Sigmoid colon (tissue), 4 donors: ENCODE data around the gene FN1.

Experiments used
- CTCF ChIP-seq, 4 experiments: fragments of 450-650 bp in 3 of 4; fragments of 200-600 bp in 1 of 4; IDR thresholded peaks; one replicate each; pipeline ENCODE4 v1.5.1; 2016 to 2019; ENCODE audit warnings: antibody characterized with exemption in 4 of 4, mild to moderate bottlenecking in 3 of 4, moderate library complexity in 2 of 4
- EP300 ChIP-seq, 4 donors: sonication (generic); formaldehyde crosslinking; IDR thresholded peaks; one replicate each; pipeline ENCODE4 v1.6.1; 2017; ENCODE audit warnings: antibody characterized with exemption in 4 of 4
- POLR2AphosphoS5 ChIP-seq, 4 donors: sonication (generic); formaldehyde crosslinking; IDR thresholded peaks; one replicate each; pipeline ENCODE4 v1.6.1; 2017; ENCODE audit warnings: antibody characterized with exemption in 4 of 4

GRCh38 chr2:215386566-215386965 lies 49.3 kb downstream of the FN1 start:
- TF ChIP-seq POLR2AphosphoS5 (IDR thresholded peaks at IDR 0.05) = no peak
- TF ChIP-seq CTCF (IDR thresholded peaks at IDR 0.05) = no peak
- TF ChIP-seq EP300 (IDR thresholded peaks at IDR 0.05) = no peak
